SU-DHL-6 (cell line): Measurements from ENCODE around the gene TMEM9B.

ENCODE experiments used
- EZH2phosphoT487 ChIP-seq: fragments of 200-600 bp; sonication (generic), shearing (Covaris generic); conservative IDR thresholded peaks from 2 replicates; pipeline ENCODE4 v1.6.1; 2018; ENCODE audit warnings: mild to moderate bottlenecking, antibody characterized with exemption, low read length, moderate library complexity, mixed read lengths
- TF ChIP-seq, protein P1 (sequence below): fragments of 200-600 bp; sonication (generic); IDR thresholded peaks from one replicate; pipeline ENCODE4 v1.5.1; 2017; ENCODE audit warnings: antibody characterized with exemption, mild to moderate bottlenecking, low read length, moderate library complexity; ENCODE audit not compliant: insufficient read depth, poor library complexity, severe bottlenecking

DNA sequence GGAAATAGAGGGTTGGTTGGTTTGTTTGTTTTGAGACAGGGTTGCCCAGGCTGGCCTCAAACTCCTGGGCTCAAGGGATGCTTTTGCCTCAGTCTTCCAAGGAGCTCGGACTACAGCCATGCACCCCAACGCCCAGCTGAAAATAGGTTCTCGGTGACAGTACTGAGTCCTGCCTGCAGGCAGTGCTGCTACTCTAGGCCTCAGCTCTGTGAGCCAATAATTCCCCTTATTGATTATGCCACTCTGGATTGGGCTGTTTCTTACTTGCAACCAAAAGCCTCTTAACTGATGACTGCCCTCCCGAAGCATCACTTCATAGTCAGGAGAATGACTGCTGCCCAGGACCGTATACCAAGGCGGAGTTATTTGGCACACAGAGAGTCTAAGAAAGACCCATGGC is 30.3 kb downstream of the TMEM9B start:
- TF ChIP-seq, protein P1, sequence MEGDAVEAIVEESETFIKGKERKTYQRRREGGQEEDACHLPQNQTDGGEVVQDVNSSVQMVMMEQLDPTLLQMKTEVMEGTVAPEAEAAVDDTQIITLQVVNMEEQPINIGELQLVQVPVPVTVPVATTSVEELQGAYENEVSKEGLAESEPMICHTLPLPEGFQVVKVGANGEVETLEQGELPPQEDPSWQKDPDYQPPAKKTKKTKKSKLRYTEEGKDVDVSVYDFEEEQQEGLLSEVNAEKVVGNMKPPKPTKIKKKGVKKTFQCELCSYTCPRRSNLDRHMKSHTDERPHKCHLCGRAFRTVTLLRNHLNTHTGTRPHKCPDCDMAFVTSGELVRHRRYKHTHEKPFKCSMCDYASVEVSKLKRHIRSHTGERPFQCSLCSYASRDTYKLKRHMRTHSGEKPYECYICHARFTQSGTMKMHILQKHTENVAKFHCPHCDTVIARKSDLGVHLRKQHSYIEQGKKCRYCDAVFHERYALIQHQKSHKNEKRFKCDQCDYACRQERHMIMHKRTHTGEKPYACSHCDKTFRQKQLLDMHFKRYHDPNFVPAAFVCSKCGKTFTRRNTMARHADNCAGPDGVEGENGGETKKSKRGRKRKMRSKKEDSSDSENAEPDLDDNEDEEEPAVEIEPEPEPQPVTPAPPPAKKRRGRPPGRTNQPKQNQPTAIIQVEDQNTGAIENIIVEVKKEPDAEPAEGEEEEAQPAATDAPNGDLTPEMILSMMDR, result no peak
- TF ChIP-seq EZH2phosphoT487, result no peak
